Measurements from ENCODE around the gene FMNL1.
"Not testable (repeated sequence)": the region's sequence is repeated elsewhere in the genome, so short reads cannot be mapped to it uniquely, and the experiment has no call there.

Gene FMNL1

DNA sequence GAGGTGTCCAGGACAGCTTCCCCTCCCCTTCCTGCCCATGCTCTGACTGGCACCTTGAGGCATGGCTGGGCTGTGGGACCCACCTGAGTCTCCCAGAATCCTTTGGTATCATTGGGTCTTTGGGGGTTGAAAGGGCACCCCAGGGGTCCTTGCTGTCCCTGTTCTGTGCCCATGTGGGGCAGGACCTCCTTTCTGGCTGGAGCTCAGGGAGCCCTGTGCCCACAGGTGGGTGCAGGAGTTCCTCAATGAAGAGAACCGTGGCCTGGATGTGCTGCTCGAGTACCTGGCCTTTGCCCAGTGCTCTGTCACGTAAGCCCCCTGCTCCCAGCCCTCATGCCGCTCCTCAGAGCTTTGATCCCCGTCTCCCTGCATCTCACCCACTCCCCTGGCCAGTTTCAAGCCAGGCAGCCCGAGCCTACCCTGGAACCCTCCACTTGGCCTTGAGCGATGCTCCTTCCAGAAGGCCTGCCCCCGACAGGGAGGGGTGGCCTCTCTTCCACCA is 11.8 kb downstream of the FMNL1 start:
- DNase-seq (ENCODE audit: insufficient read length, low spot score) (no peak), FAIRE-seq (no peak)

- FAIRE-seq (peak; percentile 80), DNase-seq (ENCODE audit: insufficient read length, low spot score) (no peak)
Measured at GRCh38 chr17:45234641-45235415, 13.1 kb downstream of the FMNL1 start.

DNA sequence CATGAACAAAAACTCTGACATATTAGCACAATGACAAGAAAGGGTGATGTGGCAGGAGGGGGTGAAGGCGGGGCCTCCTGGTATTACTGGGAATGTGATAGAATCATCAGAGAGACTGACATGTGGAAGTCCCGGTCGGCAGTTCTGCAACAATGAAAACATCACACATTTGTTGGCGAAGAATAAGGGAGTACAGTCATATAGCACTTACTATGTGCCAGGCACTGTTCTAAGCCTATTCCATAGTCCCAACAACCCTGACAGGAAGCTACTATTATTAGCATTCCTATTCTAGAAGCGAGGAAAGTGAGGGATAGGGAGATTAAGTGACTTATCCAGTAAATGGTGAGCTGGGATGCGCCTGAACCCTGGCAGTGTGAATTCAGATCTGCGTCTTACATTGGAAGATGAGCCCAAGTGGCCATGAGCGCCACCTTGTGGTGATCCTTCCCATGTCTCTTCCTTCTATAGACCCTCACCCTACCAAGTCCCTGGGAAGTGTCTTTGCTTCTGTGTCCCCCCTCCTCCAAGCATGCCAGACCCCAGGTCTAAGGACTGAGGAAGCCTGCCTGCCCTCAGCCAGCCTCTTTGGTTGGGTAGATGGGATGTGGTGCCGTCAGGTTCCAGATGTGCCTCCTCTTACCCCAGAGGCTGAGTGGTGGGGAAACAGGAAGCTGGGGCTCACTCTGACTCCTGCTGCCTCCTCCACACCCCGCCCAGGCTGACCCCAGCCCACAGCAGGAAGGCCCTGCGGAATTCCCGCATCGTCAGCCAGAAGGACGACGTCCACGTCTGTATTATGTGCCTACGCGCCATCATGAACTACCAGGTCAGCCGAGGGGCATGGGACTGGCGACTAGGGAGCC is 14.0 kb downstream of the FMNL1 start:
- FAIRE-seq = peak; percentile 89
- peak; percentile 76 for DNase-seq (ENCODE audit: insufficient read length, low spot score)

- FAIRE-seq (no peak), DNase-seq (ENCODE audit: insufficient read length, low spot score) (no peak)
Measured at GRCh38 chr17:45236282-45236606, 14.6 kb downstream of the FMNL1 start.

DNA sequence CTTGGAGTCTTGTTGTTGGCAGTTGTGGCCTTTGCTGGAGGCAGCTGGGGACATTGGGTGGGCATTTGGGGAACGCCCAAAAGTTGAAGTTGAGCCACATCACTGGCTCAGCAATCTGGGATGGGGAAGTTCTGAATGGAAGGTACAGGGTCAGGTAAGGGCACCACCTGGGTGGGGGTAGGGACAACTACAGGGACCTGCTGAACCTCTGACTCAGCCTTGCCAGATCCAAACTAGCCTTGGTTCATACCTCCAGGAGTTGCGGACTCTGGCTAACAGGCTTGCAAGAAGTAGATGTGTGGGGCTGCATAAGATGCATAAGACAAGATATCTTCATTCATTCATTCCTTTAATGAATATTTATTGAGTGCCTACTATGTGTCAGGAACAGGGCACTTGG is 16.0 kb downstream of the FMNL1 start:
- DNase-seq (ENCODE audit: insufficient read length, low spot score) (no peak), FAIRE-seq (no peak)

DNA sequence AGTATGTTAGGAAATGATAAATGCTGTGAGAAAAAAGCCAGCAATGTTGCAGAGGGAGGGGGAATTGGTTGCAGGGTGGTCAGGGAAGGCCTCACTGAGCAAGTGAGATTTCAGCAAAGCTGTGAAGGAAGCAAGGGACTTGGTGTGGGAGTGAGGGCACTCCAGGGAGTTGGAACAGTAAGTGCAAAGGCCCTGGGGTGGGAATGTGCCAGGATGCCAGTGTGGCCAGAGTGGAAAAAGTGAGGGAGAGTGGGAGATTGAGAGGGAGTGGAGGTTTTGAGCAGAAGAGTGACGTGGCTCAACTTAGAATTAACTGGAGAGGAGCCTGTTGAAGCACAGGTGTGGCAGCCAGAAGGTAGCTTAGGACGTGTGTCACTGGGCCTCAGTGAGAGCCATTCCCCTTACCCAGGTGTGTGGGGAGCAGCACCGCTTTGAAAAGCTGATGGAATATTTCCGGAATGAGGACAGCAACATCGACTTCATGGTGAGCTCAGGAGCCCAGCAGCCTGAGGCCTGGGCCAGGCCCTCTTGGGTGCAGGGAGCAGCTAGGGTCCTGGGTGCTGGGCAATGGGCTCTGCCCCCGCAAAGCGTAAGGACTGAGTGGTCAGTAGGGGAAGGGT is 16.6 kb downstream of the FMNL1 start:
- FAIRE-seq = no peak
- no peak for DNase-seq (ENCODE audit: insufficient read length, low spot score)

DNA sequence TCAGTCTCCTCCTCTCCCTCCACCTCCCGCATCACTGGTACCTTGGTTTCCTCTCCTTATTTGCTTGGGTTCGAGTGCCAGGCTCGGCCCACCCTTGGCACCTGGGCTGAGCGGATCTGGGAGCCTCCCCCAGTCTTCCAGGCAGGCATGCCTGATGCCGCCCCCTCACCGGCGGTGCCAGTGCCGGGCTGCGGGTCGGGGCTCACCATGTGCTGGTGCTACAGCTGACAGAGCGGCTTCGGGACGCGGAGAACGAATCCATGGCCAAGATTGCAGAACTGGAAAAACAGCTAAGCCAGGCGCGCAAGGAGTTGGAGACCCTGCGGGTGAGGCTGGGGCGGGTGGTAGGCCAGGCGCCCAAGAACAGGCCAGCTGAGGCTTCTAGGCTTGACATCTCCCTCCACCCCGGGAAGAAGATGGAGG is 19.2 kb downstream of the FMNL1 start:
- no peak for FAIRE-seq
- no peak for DNase-seq (ENCODE audit: insufficient read length, low spot score)

DNA sequence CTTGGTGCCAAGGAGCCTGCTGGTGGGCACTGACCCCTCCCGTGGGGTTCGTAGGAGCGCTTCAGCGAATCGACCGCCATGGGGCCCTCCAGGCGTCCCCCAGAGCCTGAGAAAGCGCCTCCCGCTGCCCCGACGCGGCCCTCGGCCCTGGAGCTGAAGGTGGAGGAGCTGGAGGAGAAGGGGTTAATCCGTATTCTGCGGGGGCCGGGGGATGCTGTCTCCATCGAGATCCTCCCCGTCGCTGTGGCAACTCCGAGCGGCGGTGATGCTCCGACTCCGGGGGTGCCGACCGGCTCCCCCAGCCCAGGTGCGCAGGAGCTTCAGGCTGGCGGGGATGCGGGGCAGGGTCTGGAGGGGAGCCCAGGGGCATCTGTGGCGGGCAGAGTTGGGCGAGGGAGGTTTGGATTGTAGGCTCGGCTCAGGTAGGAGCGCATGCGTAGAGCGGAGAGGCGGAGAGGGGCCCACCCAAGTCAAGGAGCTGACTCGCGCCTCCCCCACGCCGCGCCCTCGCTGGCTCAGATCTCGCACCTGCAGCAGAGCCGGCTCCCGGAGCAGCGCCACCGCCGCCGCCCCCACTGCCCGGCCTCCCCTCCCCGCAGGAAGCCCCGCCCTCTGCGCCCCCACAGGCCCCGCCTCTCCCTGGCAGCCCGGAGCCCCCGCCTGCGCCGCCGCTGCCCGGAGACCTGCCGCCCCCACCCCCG is 19.8 kb downstream of the FMNL1 start:
- FAIRE-seq (no peak), DNase-seq (ENCODE audit: insufficient read length, low spot score) (no peak)

GRCh38 chr17:45242029-45242414 is 20.3 kb downstream of the FMNL1 start:
- DNase-seq (ENCODE audit: insufficient read length, low spot score) = no peak
- FAIRE-seq = no peak

- DNase-seq (ENCODE audit: insufficient read length, low spot score) = no peak
Measured at GRCh38 chr17:45243750-45244149, 22.1 kb downstream of the FMNL1 start.

GRCh38 chr17:45244725-45245656 is 23.3 kb downstream of the FMNL1 start:
- FAIRE-seq = no peak
- DNase-seq (ENCODE audit: insufficient read length, low spot score) = no peak

More at GRCh38 chr17:45243750-45244149, 22.1 kb downstream of the FMNL1 start:
- FAIRE-seq = no peak

GRCh38 chr17:45246338-45246737 is 24.7 kb downstream of the FMNL1 start:
- FAIRE-seq = no peak

GRCh38 chr17:45246861-45247428 is 25.3 kb downstream of the FMNL1 start:
- DNase-seq (ENCODE audit: insufficient read length, low spot score) (no peak), FAIRE-seq (no peak)

More at GRCh38 chr17:45246338-45246737, 24.7 kb downstream of the FMNL1 start:
- DNase-seq (ENCODE audit: insufficient read length, low spot score) = no peak

DNA sequence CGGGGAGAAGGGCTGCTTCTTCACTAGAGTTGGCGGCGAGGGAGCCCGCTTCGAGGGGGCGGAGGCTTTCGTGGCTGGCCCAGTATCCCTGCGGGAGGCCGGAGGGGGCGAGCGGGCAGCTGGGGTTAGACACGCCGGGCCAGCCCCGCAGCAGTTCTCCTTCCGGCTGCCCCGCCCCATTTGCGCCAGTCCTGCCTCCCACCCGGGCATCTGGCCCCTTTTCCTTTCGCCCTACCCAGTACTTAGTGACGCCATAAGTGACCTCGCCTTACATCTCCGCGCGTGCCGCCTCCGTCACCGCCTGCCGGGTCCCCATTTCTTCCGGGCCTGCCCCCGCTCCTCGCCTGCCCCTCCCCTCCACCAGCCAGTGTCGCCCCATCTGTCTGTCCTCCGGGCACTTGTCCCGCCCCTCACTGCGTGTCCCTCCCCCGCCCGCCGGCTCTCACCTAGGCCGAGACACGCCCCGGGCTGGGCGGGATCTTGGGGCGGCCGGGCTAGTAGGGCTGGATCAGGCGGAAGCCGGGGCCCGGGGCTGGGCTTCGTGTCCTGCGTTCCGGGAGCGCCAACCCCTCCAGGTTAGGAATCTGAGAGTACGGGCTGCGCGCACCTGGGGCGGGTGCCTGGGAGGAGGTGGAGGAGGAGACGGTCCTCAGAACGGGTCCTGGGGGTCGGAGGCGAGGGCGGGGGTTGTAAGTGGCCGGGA is 25.9 kb downstream of the FMNL1 start:
- FAIRE-seq = peak; percentile 97

DNA sequence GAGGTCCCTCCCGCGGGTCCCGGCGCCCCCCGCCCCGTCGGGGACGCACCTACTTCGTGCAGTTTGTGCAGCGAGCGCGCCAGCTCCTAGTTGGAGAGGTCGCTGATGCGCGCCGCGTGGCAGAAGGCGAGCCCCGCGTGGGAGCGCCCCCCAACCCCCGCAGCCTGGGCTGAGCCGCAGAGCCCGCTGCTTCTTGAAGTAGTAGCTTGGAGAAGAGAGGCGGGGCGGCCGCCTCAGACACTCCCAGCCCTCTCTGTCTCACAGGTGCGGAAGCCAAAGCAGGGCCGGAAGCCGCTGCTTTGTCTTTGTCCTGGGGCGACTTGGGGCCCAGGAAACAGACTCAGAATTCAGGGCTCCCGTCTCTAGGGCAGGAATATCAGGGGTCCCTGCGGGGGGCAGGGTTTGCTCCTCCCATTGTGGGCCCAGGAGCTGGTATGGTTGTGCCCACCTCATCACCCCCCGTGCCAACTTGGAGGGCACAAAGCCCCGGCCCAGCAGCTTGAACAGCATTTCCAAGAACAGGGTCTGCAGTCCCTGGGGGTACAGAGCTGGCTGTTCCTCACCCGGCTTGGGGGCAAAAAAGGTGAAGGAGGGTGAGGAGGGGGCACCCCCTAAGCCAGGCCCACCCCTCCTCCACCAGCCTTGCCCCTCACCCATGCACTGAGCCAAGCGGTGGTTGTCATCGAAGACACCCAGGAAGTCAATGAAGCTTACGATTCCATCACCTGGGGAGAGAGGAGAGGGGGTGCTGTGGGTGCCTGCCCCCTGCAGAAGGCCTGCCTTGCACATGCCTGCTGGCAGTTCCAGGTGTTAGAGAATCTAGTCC is 26.7 kb downstream of the FMNL1 start:
- FAIRE-seq (no peak), DNase-seq (ENCODE audit: insufficient read length, low spot score) (peak; percentile 93)

More for the DNA sequence above, 25.9 kb downstream of the FMNL1 start:
- DNase-seq (ENCODE audit: insufficient read length, low spot score) = peak; percentile 99

- no peak for FAIRE-seq
- DNase-seq (ENCODE audit: insufficient read length, low spot score) = no peak
Measured at GRCh38 chr17:45251931-45252330, 30.2 kb downstream of the FMNL1 start.

- not testable (repeated sequence) for DNase-seq (ENCODE audit: insufficient read length, low spot score); FAIRE-seq
Measured at GRCh38 chr17:45253237-45253636, 31.6 kb downstream of the FMNL1 start.

- DNase-seq (ENCODE audit: insufficient read length, low spot score) (no peak), FAIRE-seq (no peak)
Measured at GRCh38 chr17:45253879-45254278, 32.2 kb downstream of the FMNL1 start.
